Endodermal cell (in vitro differentiated cells): Measurements from ENCODE around the gene CHD1L. TPM values are rescaled to one million over a fixed set of nuclear protein-coding genes. Genes with fewer than 3 reads are reported as not detected.
"Not testable (repeated sequence)": the region's sequence is repeated elsewhere in the genome, so short reads cannot be mapped to it uniquely, and the experiment has no call there.

Source experiments
- DNase-seq: peaks from one replicate; pipeline ENCODE4 v3.0.0-alpha.2; 2017
- H3K27ac ChIP-seq: 2 replicates; pipeline ENCODE4 v1.5.1; 2013; ENCODE audit warnings: mild to moderate bottlenecking, low read depth, low read length, moderate library complexity
- H3K27me3 ChIP-seq: 2 replicates; pipeline ENCODE4 v1.6.1; 2013; ENCODE audit warnings: mild to moderate bottlenecking, low read length, moderate library complexity; ENCODE audit not compliant: insufficient read depth, control insufficient read depth, poor library complexity, severe bottlenecking
- H3K36me3 ChIP-seq: 2 replicates; pipeline ENCODE4 v1.7.0; 2013; ENCODE audit warnings: mild to moderate bottlenecking, low read length, moderate library complexity; ENCODE audit not compliant: control insufficient read depth, insufficient read depth
- H3K4me1 ChIP-seq: one replicate; pipeline ENCODE4 v1.7.0; 2013; ENCODE audit warnings: low read length; ENCODE audit not compliant: control insufficient read depth, insufficient read depth
- H3K4me3 ChIP-seq: 2 replicates; pipeline ENCODE4 v1.5.1; 2013; ENCODE audit warnings: mild to moderate bottlenecking, low read length, moderate library complexity
- H3K9ac ChIP-seq: 2 replicates; pipeline ENCODE4 v1.6.1; 2013; ENCODE audit warnings: mild to moderate bottlenecking, low read length, moderate library complexity; ENCODE audit not compliant: poor library complexity, severe bottlenecking; ENCODE audit errors: extremely low read depth
- H3K9me3 ChIP-seq: 2 replicates; pipeline ENCODE4 v1.6.1; 2013; ENCODE audit warnings: mild to moderate bottlenecking, low read length, moderate library complexity; ENCODE audit not compliant: control insufficient read depth
- H3K27ac Mint-ChIP-seq: 2 replicates; pipeline ENCODE4 v1.8.0; 2020; ENCODE audit warnings: mixed read lengths
- H3K27me3 Mint-ChIP-seq: 2 replicates; pipeline ENCODE4 v1.8.0; 2021; ENCODE audit warnings: mild to moderate bottlenecking, mixed read lengths; ENCODE audit not compliant: insufficient read depth
- H3K36me3 Mint-ChIP-seq: 2 replicates; pipeline ENCODE4 v1.8.0; 2020; ENCODE audit warnings: low read depth, mixed read lengths
- H3K4me1 Mint-ChIP-seq: 2 replicates; pipeline ENCODE4 v1.8.0; 2020; ENCODE audit warnings: mixed read lengths
- H3K4me3 Mint-ChIP-seq: 2 replicates; pipeline ENCODE4 v1.8.0; 2020; ENCODE audit warnings: mild to moderate bottlenecking, moderate library complexity, mixed read lengths
- H3K9me3 Mint-ChIP-seq: 2 replicates; pipeline ENCODE4 v1.8.0; 2020; ENCODE audit warnings: mild to moderate bottlenecking, mixed read lengths
- WGBS, 2 experiments: methylation state at CpG; one replicate each; pipeline versions ENCODE4 v1.1.5 to v1.1.7; 2013; ENCODE audit warnings: missing lambda C conversion rate in 2 of 2, mixed read lengths in 1 of 2; ENCODE audit not compliant: insufficient coverage in 1 of 2, insufficient read length in 1 of 2; 5-methylcytosine and 5-hydroxymethylcytosine counted together
- total RNA-seq, 2 donors: library from RNA; stranded (reverse); fragmentation: NEBNext Ultra II Directional in 1 of 2; extraction: Animal tissue kit (Norgen Biotek cat#: 25700) in 1 of 2; gene quantifications; 2 replicates in 1 of 2; 3 replicates in 1 of 2; pipeline ENCODE4 v1.2.1, GENCODE V29; 2021
- TF ChIP-seq, protein P1 (sequence below): fragments of 200-600 bp; sonication (generic); conservative IDR thresholded peaks from 2 replicates; pipeline ENCODE4 v1.5.0; 2021; ENCODE audit warnings: antibody characterized with exemption, mild to moderate bottlenecking

The CHD1L gene
- total RNA-seq, 2 donors from 2014 or later: 112 to 117 TPM

DNA sequence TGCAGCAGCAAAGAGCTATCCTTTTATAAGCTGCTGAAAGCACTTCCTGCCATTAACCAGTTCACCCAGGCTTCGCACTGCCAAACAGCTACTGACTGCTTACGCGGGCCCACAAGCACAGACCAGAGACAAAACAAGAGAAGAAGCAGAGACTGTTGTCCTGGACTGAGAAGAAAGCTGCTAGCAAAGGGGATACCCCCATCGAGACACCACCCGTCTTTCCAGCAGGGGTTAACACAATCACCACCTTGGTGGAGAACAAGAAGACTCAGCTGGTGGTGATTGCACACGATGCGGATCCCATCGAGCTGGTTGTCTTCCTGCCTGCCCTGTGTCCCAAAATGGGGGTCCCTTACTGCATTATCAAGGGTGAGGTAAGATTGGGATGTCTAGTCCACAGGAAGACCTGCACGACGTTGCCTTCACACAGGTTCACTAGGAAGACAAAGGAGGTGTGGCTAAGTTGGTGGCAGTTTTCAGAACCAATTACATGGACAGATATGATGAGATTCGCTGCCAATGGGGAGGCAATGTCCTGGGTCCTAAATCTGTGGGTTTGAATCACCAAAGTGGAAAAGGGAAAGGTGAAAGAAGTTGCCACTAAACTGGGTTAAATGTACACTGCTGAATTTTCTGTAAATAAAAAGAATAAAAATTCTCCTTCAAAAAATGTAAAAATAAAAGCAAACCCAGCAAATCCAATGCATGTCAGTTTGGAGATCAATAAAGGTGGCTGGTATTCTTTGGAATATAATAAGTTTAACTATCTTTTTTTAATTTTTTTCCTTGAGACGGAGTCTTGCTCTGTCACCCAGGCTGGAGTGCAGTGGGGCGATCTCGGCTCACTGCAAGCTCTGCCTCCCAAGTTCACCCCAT, 18.5 kb upstream of the CHD1L start:
- TF ChIP-seq, protein P1, sequence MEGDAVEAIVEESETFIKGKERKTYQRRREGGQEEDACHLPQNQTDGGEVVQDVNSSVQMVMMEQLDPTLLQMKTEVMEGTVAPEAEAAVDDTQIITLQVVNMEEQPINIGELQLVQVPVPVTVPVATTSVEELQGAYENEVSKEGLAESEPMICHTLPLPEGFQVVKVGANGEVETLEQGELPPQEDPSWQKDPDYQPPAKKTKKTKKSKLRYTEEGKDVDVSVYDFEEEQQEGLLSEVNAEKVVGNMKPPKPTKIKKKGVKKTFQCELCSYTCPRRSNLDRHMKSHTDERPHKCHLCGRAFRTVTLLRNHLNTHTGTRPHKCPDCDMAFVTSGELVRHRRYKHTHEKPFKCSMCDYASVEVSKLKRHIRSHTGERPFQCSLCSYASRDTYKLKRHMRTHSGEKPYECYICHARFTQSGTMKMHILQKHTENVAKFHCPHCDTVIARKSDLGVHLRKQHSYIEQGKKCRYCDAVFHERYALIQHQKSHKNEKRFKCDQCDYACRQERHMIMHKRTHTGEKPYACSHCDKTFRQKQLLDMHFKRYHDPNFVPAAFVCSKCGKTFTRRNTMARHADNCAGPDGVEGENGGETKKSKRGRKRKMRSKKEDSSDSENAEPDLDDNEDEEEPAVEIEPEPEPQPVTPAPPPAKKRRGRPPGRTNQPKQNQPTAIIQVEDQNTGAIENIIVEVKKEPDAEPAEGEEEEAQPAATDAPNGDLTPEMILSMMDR: no peak
- 85% methylated on average over 8 to 14 of the region's 14 CpGs for WGBS, 2 experiments
- Histone ChIP-seq H3K27ac (no peak overlapping the region), H3K9me3 (no peaks in the 10 kb centered on the region), H3K36me3 (no peaks in the 10 kb centered on the region), H3K27me3 (no peaks in the 10 kb centered on the region), H3K4me1 (peaks cover 3% of the 10 kb centered on the region), H3K4me3 (no peak overlapping the region), H3K9ac (no peak overlapping the region)
- no peak for DNase-seq
- Mint-ChIP-seq H3K9me3 (no peaks in the 10 kb centered on the region), H3K4me3 (peak overlapping the region; percentile 59), H3K27ac (no peak overlapping the region), H3K36me3 (no peaks in the 10 kb centered on the region), H3K27me3 (peaks cover 19% of the 10 kb centered on the region), H3K4me1 (peaks cover 35% of the 10 kb centered on the region)

DNA sequence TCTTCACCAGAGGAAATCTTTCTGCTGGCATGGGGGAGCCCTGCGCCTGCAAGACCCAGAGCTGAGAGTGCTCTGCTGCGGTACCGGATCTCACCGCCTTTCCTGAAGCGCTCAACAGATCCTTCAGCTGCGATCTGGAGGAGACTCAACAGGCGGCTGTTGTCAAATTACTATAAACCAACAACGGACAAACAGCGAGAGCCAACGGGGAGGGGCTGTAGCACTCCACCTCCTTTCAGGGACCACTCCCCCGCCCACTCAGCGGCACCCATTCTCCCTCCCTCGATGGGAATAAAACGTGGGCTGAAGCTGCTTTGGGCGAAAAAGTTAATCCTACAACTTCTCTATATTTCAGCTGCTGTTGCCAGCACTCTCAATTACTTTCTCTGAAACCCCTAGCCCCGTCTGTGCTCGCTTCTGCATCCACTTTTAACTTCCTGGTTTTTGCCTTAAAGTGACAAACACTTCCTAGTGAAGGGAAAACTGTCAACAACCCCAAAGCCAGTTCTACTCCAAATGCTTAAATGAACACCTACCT, 17.2 kb upstream of the CHD1L start, which contains the start of gene FMO5:
Gene FMO5, minus strand, starts transcription at position 147 of the 538 bp plus-strand sequence. CDS start 310 bp downstream, outside the sequence.
- Mint-ChIP-seq H3K9me3 (no peaks in the 10 kb centered on the region), H3K36me3 (no peaks in the 10 kb centered on the region), H3K27me3 (peaks cover 19% of the 10 kb centered on the region), H3K27ac (peak within 1 kb of the TSS; percentile 69), H3K4me1 (peaks cover 35% of the 10 kb centered on the region), H3K4me3 (peak within 1 kb of the TSS; percentile 59)
- no peaks in the 10 kb centered on the region for H3K27me3 ChIP-seq
- peak within 1 kb of the TSS; percentile 89 for H3K4me3 ChIP-seq
- TF ChIP-seq, protein P1: peak; percentile 57
- H3K9ac ChIP-seq: peak within 1 kb of the TSS; percentile 56
- peaks cover 3% of the 10 kb centered on the region for H3K4me1 ChIP-seq
- peak; percentile 89 for DNase-seq
- no peak within 1 kb of the TSS for H3K27ac ChIP-seq
- no peaks in the 10 kb centered on the region for H3K36me3 ChIP-seq
- no peaks in the 10 kb centered on the region for H3K9me3 ChIP-seq
- 0 to 4% methylated on average over 7 to 17 of the region's 17 CpGs for WGBS, 2 experiments

DNA sequence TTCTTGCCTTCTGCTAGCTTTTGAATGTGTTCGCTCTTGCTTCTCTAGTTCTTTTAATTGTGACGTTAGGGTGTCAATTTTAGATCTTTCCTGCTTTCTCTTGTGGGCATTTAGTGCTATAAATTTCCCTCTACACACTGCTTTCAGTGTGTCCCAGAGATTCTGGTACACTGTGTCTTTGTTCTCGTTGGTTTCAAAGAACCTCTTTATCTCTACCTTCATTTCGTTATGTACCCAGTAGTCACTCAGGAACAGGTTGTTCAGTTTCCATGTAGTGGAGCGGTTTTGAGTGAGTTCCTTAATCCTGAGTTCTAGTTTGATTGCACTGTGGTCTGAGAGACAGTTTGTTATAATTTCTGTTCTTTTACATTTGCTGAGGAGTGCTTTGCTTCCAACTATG, 11.5 kb upstream of the CHD1L start:
- peaks cover 35% of the 10 kb centered on the region for H3K9me3 ChIP-seq
- H3K27me3 ChIP-seq, H3K4me1 ChIP-seq, H3K4me1 Mint-ChIP-seq, DNase-seq, H3K27ac ChIP-seq, H3K4me3 Mint-ChIP-seq, H3K27ac Mint-ChIP-seq, H3K9ac ChIP-seq, H3K27me3 Mint-ChIP-seq, H3K4me3 ChIP-seq, H3K36me3 ChIP-seq: not testable (repeated sequence)
- Mint-ChIP-seq H3K36me3 (peaks cover 24% of the 10 kb centered on the region), H3K9me3 (peaks cover 45% of the 10 kb centered on the region)
- WGBS, 2 experiments: 95% methylated on average over 5 of the region's 5 CpGs; no CpG with 5 or more reads in 1 of the 2 experiments

DNA sequence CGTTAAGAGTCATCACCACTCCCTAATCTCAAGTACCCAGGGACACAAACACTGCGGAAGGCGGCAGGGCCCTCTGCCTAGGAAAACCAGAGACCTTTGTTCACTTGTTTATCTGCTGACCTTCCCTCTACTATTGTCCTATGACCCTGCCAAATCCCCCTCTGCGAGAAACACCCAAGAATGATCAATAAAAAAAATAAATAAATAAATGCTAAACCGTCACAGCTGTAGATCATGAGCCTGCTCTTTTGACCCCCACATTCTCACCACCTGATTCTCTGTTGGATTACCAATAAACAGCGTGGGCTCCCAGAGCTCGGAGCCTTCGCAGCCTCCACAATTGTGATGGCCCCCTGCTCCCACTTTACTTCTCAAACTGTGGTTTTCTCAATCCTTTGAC, 8.6 kb upstream of the CHD1L start:
- 92 to 97% methylated on average over 4 to 8 of the region's 8 CpGs for WGBS, 2 experiments
- peaks cover 51% of the 10 kb centered on the region for H3K9me3 ChIP-seq
- Mint-ChIP-seq H3K9me3 (peaks cover 54% of the 10 kb centered on the region), H3K4me1 (peaks cover 12% of the 10 kb centered on the region), H3K36me3 (peaks cover 26% of the 10 kb centered on the region)
- not testable (repeated sequence) for H3K27me3 ChIP-seq, H3K27ac ChIP-seq, H3K27me3 Mint-ChIP-seq, H3K9ac ChIP-seq, H3K4me1 ChIP-seq, H3K4me3 ChIP-seq, H3K4me3 Mint-ChIP-seq, DNase-seq, H3K36me3 ChIP-seq, H3K27ac Mint-ChIP-seq
